Measurements from ENCODE around the gene LAMA3.

Gene LAMA3

DNA sequence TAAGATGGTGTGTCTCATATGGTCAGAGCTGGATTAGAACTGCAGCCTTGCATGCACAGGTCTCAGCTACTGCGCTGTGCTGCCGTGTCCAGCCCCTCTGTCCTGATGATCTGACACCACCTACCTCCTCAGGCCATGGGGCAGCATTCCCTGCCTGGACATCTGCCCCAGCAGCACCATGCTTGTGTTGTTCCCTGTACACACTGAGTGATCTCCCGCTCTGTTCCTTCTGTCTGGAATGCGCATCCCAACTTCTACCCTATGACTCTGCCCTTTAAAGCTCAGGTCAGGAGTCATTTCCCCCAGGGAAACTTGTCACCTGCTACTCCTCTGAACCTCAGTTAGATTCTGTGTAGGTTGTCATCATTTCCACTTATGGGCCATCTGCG is 167.9 kb downstream of the LAMA3 start:
- H3K27ac ChIP-seq = no peak overlapping the region
- DNase-seq = no peak
- TF ChIP-seq, protein P1, sequence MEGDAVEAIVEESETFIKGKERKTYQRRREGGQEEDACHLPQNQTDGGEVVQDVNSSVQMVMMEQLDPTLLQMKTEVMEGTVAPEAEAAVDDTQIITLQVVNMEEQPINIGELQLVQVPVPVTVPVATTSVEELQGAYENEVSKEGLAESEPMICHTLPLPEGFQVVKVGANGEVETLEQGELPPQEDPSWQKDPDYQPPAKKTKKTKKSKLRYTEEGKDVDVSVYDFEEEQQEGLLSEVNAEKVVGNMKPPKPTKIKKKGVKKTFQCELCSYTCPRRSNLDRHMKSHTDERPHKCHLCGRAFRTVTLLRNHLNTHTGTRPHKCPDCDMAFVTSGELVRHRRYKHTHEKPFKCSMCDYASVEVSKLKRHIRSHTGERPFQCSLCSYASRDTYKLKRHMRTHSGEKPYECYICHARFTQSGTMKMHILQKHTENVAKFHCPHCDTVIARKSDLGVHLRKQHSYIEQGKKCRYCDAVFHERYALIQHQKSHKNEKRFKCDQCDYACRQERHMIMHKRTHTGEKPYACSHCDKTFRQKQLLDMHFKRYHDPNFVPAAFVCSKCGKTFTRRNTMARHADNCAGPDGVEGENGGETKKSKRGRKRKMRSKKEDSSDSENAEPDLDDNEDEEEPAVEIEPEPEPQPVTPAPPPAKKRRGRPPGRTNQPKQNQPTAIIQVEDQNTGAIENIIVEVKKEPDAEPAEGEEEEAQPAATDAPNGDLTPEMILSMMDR (IDR thresholded peaks at IDR 0.05; ENCODE audit: low read depth, low read length) = no peak
- no peak overlapping the region for H3K4me3 ChIP-seq (ENCODE audit: low read depth, low read length)
- no peaks in the 10 kb centered on the region for H3K9me3 ChIP-seq (ENCODE audit: severe bottlenecking)
- H3K27me3 ChIP-seq (ENCODE audit: insufficient read depth, low read depth, severe bottlenecking) = no peaks in the 10 kb centered on the region
- H3K36me3 ChIP-seq = peaks cover 6% of the 10 kb centered on the region; the same call in 1 of the 2 replicates

DNA sequence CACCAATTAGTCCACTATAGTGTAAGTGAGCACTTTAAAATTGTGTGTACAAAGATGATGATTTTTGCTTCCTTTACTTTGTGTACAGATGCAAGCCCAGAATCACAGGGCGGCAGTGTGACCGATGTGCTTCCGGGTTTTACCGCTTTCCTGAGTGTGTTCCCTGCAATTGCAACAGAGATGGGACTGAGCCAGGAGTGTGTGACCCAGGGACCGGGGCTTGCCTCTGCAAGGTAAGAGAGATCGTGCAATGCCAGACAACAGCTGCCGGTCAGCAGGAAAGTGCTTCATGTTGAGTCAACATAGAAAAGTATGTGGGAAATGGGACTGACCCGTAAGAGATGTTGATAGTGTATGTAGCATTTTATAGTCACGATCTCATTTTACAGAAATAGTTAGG is 168.5 kb downstream of the LAMA3 start:
- TF ChIP-seq, protein P1 (IDR thresholded peaks at IDR 0.05; ENCODE audit: low read depth, low read length) = no peak
- H3K9me3 ChIP-seq (ENCODE audit: severe bottlenecking) = no peaks in the 10 kb centered on the region
- H3K27me3 ChIP-seq (ENCODE audit: insufficient read depth, low read depth, severe bottlenecking) = no peaks in the 10 kb centered on the region
- no peak for DNase-seq
- H3K4me3 ChIP-seq (ENCODE audit: low read depth, low read length) = no peak overlapping the region
- H3K27ac ChIP-seq = no peak overlapping the region
- peaks cover 6% of the 10 kb centered on the region; the same call in 1 of the 2 replicates for H3K36me3 ChIP-seq

DNA sequence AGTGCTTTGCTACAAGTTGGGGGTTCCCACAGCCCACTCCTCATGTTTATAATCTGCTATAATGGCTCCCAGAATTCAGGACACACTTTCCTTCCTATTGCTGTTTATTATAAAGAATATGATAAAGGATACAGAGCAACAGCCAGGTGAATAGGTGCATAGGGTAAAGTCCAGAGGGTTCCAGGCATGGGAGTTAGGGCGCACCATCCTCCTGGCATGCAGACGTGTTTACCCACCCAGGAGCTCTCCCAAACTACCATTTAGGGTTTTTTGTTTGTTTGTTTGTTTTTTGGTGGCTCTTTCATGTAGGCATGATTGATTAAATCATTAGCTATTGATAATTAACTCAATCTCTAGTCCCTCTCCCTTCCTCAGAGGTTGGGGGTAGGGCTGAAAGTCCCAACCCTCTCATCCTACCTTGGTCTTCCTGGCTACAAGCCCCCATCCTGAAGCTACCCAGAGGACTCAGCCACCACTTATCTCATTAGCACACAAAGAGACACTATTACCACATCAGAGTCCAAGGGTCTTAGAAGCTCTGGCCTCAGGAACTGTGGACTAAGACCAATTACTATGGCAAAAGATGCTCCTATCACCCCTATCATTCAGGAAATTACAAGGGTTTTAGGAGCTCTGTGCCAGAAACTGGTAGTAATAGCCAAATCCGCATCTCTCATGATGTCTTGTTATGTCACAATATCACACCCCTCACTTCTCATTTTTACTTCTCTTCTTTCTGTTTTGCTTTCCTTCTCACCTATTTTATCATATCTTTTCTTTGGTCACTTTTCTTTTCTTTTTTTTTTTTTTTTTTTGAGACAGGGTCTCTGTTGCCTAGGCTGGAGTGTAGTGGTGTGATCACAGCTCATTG is 170.4 kb downstream of the LAMA3 start:
- H3K4me3 ChIP-seq (ENCODE audit: low read depth, low read length) = no peak overlapping the region
- H3K36me3 ChIP-seq = peaks cover 6% of the 10 kb centered on the region; the same call in 1 of the 2 replicates
- H3K27ac ChIP-seq = no peak overlapping the region
- TF ChIP-seq, protein P1 (IDR thresholded peaks at IDR 0.05; ENCODE audit: low read depth, low read length) = no peak
- DNase-seq = no peak
- H3K9me3 ChIP-seq (ENCODE audit: severe bottlenecking) = no peaks in the 10 kb centered on the region
- H3K27me3 ChIP-seq (ENCODE audit: insufficient read depth, low read depth, severe bottlenecking) = no peaks in the 10 kb centered on the region

DNA sequence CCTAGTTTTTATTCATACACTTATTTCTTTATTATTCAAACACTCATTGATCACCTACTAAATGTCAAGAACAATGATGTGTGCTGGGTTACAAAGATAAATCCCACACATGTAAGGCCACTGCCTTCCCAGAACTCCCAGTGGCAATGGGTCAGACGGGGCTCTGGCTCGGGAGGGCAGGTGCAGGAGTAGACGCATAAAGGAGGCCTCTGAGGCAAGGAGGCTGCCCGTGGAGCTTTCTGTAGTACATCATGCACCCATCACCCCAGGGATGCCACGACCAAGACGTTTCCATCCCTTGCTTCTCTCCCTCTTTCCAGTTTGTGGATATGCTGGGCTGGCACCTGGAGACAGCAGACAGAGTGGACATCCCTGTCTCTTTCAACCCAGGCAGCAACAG is 172.1 kb downstream of the LAMA3 start:
- H3K4me3 ChIP-seq (ENCODE audit: low read depth, low read length) = no peak overlapping the region
- H3K36me3 ChIP-seq = peaks cover 6% of the 10 kb centered on the region; the same call in 1 of the 2 replicates
- TF ChIP-seq, protein P1 (IDR thresholded peaks at IDR 0.05; ENCODE audit: low read depth, low read length) = no peak
- H3K27ac ChIP-seq = no peak overlapping the region
- no peak for DNase-seq
- no peaks in the 10 kb centered on the region for H3K27me3 ChIP-seq (ENCODE audit: insufficient read depth, low read depth, severe bottlenecking)
- no peaks in the 10 kb centered on the region for H3K9me3 ChIP-seq (ENCODE audit: severe bottlenecking)

DNA sequence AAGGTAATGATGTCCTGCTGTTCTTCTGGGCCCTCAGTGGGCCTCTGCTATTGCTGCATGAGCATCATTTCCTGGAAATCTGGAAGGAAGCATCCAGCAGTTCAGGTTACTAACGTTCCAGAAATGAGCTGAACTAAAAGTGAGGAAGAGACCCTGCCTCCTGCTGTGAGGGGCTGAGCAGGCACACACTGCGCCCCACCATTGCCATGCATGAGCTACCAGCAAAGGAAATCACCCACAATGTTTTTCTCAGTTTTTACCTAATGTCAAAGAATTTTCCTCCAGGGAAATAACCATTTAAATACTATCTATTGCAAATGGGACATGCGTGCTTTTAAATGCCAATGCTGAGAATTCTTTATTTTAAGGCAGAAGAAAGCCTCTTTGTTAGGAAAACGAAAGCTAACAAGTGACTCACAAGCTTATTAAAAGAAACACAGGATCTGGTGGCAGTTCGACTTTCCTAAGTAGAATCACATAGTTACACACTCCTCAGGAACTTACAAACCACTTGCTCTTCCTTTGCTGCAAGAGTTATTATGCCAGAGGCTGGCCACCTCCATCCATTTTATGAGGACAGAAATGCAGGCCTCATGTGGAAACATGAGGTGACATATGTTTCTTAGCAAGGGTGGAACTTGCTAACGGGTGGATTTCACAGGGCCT is 172.7 kb downstream of the LAMA3 start:
- Histone ChIP-seq H3K36me3 (peaks cover 6% of the 10 kb centered on the region; the same call in 1 of the 2 replicates), H3K9me3 (ENCODE audit: severe bottlenecking) (no peaks in the 10 kb centered on the region), H3K4me3 (ENCODE audit: low read depth, low read length) (no peak overlapping the region), H3K27me3 (ENCODE audit: insufficient read depth, low read depth, severe bottlenecking) (no peaks in the 10 kb centered on the region), H3K27ac (no peak overlapping the region)
- no peak for DNase-seq
- TF ChIP-seq, protein P1 (IDR thresholded peaks at IDR 0.05; ENCODE audit: low read depth, low read length) = no peak

All from WERI-Rb-1 (cell line).